B cell (primary cell): ENCODE measurements around the gene PRORP. TPM values are rescaled to one million over a fixed set of nuclear protein-coding genes. Genes with fewer than 3 reads are reported as not detected.
"Not testable (repeated sequence)": the region's sequence is repeated elsewhere in the genome, so short reads cannot be mapped to it uniquely, and the experiment has no call there.

Experiments
- ATAC-seq: fragments of 200-7000 bp; cut with Tn5 transposase; one replicate; pipeline ENCODE4 v1.10.0; 2021; ENCODE audit warnings: low read depth, mild to moderate bottlenecking, moderate number of reproducible peaks, moderate library complexity
- CTCF ChIA-PET: fragments of 350-600 bp; sonication (Branson Sonifier 250); formaldehyde crosslinking; loops from one replicate; lab custom pipeline; 2021; ENCODE audit warnings: antibody characterized with exemption, inconsistent platforms; lab: Charles Lee
- POLR2A ChIA-PET: fragments of 350-600 bp; sonication (Branson Sonifier 250); formaldehyde crosslinking; loops from one replicate; lab custom pipeline; 2021; ENCODE audit warnings: antibody characterized with exemption; lab: Charles Lee
- DNase-seq: peaks from one replicate; pipeline ENCODE4 v3.0.0; 2013
- H2AFZ ChIP-seq: 2 replicates; pipeline ENCODE4 v1.6.1; 2012; ENCODE audit warnings: mild to moderate bottlenecking, low read depth, low read length; ENCODE audit not compliant: insufficient read depth, poor library complexity, severe bottlenecking
- H3K27ac ChIP-seq, 2 donors: 1 replicate in 1 of 2; 2 replicates in 1 of 2; pipeline ENCODE4 v1.5.1; 2012 to 2013; ENCODE audit warnings: low read length in 2 of 2, mild to moderate bottlenecking in 2 of 2, moderate library complexity in 1 of 2
- H3K27me3 ChIP-seq, 4 experiments: fragments of 200-600 bp in 1 of 4; sonication (generic) in 1 of 4; replicated peaks in 1 of 4; 1 replicate in 2 of 4; 2 replicates in 2 of 4; pipeline versions ENCODE4 v1.6.1 to v1.7.0; 2013 to 2016; ENCODE audit warnings: low read length in 3 of 4, mild to moderate bottlenecking in 2 of 4, mixed read lengths in 1 of 4, moderate library complexity in 1 of 4; ENCODE audit not compliant: insufficient read depth in 4 of 4, control insufficient read depth in 3 of 4; ENCODE audit errors: control extremely low read depth in 1 of 4
- H3K36me3 ChIP-seq, 2 experiments: replicated peaks in 1 of 2; 1 replicate in 1 of 2; 2 replicates in 1 of 2; pipeline versions ENCODE4 v1.6.1 to v1.7.1; 2013; ENCODE audit warnings: low read length in 1 of 2; ENCODE audit not compliant: insufficient read depth in 2 of 2, control insufficient read depth in 1 of 2; ENCODE audit errors: control extremely low read depth in 1 of 2, extremely low read depth in 1 of 2
- H3K4me1 ChIP-seq, 2 donors: fragments of 200-600 bp in 1 of 2; sonication (generic) in 1 of 2; 1 replicate in 1 of 2; 2 replicates in 1 of 2; pipeline versions ENCODE4 v1.5.1 to v1.6.1; 2013 to 2017; ENCODE audit warnings: low read length in 2 of 2; ENCODE audit not compliant: control insufficient read depth in 2 of 2, insufficient read depth in 2 of 2
- H3K4me2 ChIP-seq: replicated peaks from 2 replicates; pipeline ENCODE3; 2012; ENCODE audit warnings: mild to moderate bottlenecking, low read depth, low read length; ENCODE audit not compliant: poor library complexity, severe bottlenecking
- H3K4me3 ChIP-seq, 5 experiments: fragments of 200-600 bp in 1 of 5; sonication (generic) in 1 of 5; 1 replicate in 3 of 5; 2 replicates in 2 of 5; pipeline versions ENCODE4 v1.5.1 to v1.7.0; 2011 to 2016; ENCODE audit warnings: low read length in 4 of 5, mild to moderate bottlenecking in 4 of 5, low read depth in 2 of 5, control low read depth in 1 of 5, moderate library complexity in 1 of 5; ENCODE audit not compliant: insufficient read depth in 1 of 5; ENCODE audit errors: control extremely low read depth in 1 of 5, extremely low read depth in 1 of 5
- H3K79me2 ChIP-seq: fragments of 200-600 bp; sonication (generic); one replicate; pipeline ENCODE4 v1.6.0; 2016; ENCODE audit warnings: low read length; ENCODE audit not compliant: control insufficient read depth, insufficient read depth
- H3K9ac ChIP-seq: fragments of 200-600 bp; sonication (generic); 2 replicates; pipeline ENCODE4 v1.6.1; 2017; ENCODE audit warnings: mild to moderate bottlenecking, low read length, moderate library complexity
- H3K9me3 ChIP-seq, 3 donors: one replicate each; pipeline versions ENCODE4 v1.6.1 to v1.7.1; 2013; ENCODE audit warnings: low read length in 2 of 3; ENCODE audit not compliant: control insufficient read depth in 2 of 3, insufficient read depth in 1 of 3; ENCODE audit errors: control extremely low read depth in 1 of 3
- H4K20me1 ChIP-seq: 2 replicates; pipeline ENCODE4 v1.6.0; 2012; ENCODE audit warnings: mild to moderate bottlenecking, low read length; ENCODE audit not compliant: insufficient read depth, control insufficient read depth, poor library complexity, severe bottlenecking
- H3K27ac Mint-ChIP-seq: one replicate; pipeline ENCODE4 v1.8.0; 2021; ENCODE audit warnings: mixed read lengths
- H3K27me3 Mint-ChIP-seq: one replicate; pipeline ENCODE4 v1.8.0; 2021; ENCODE audit warnings: mixed read lengths
- H3K4me1 Mint-ChIP-seq: one replicate; pipeline ENCODE4 v1.8.0; 2021; ENCODE audit warnings: mixed read lengths
- H3K4me3 Mint-ChIP-seq: one replicate; pipeline ENCODE4 v1.8.0; 2021; ENCODE audit warnings: mixed read lengths
- H3K9me3 Mint-ChIP-seq: one replicate; pipeline ENCODE4 v1.8.0; 2022; ENCODE audit warnings: mixed read lengths; ENCODE audit not compliant: insufficient read depth
- CTCF ChIP-seq: fragments of 200-600 bp; IDR thresholded peaks from one replicate; pipeline ENCODE4 v1.8.0; 2022; ENCODE audit warnings: antibody characterized with exemption, mild to moderate bottlenecking
- EZH2 ChIP-seq: IDR thresholded peaks from 2 replicates; pipeline ENCODE4 v1.6.1; 2012; ENCODE audit warnings: borderline replicate concordance, low read depth, mild to moderate bottlenecking, moderate library complexity, low read length; ENCODE audit not compliant: insufficient read depth, poor library complexity, severe bottlenecking
- WGBS: methylation state at CpG from one replicate; pipeline ENCODE4 v1.1.5; 2013; ENCODE audit warnings: missing lambda C conversion rate; ENCODE audit not compliant: insufficient coverage; 5-methylcytosine and 5-hydroxymethylcytosine counted together
- intact Hi-C: fragments of 100-400 bp; cut with micrococcal nuclease; formaldehyde crosslinking; loops from one replicate; pipeline ENCODE4 v1.10.0; 2022
- polyA plus RNA-seq: library from polyadenylated mRNA; depleted of rRNA; stranded (reverse); fragments of >200 nt; gene quantifications from 2 replicates; pipeline ENCODE4 v1.2.3, GENCODE V29; 2012
- total RNA-seq, 2 donors: library from RNA; stranded (reverse); fragments of 120-200 nt in 1 of 2; gene quantifications; 1 replicate in 1 of 2; 2 replicates in 1 of 2; pipeline versions ENCODE4 v1.2.3 to v1.2.4, GENCODE V29; 2013 to 2022

PRORP gene
- total and polyA plus RNA-seq, 2 donors (not counting 1 experiment from before 2014, with no cell fraction given): 15.0 to 16.4 TPM

GRCh38 chr14:35085441-35085840, 36.9 kb upstream of the PRORP start:
- Mint-ChIP-seq H3K4me1 (no peaks in the 10 kb centered on the region), H3K4me3 (no peak overlapping the region), H3K27ac (no peak overlapping the region), H3K27me3 (no peaks in the 10 kb centered on the region), H3K9me3 (no peaks in the 10 kb centered on the region)
- ChIA-PET POLR2A (no interaction called here), CTCF (no interaction called here)
- ATAC-seq (no peak), DNase-seq (no peak)
- no peak overlapping the region for H3K4me2 ChIP-seq
- TF ChIP-seq CTCF (no peak), EZH2 (no peak)
- H4K20me1 ChIP-seq: no peaks in the 10 kb centered on the region
- H3K36me3 ChIP-seq: peaks cover 7 to 56% of the 10 kb centered on the region in 2 experiments
- intact Hi-C loops: no loop called here
- H3K4me1 ChIP-seq: no peaks in the 10 kb centered on the region
- no peaks in the 10 kb centered on the region for H3K27me3 ChIP-seq
- H3K79me2 ChIP-seq: no peaks in the 10 kb centered on the region
- H3K9me3 ChIP-seq: no peaks in the 10 kb centered on the region
- no peak overlapping the region for H3K4me3 ChIP-seq
- H2AFZ ChIP-seq: no peak overlapping the region
- no peak overlapping the region for H3K9ac ChIP-seq
- no peak overlapping the region for H3K27ac ChIP-seq
- WGBS: no CpG with 5 or more reads among the region's 2 CpGs

GRCh38 chr14:35088514-35088913, 33.8 kb upstream of the PRORP start:
- H2AFZ ChIP-seq: no peak overlapping the region
- no peak overlapping the region for H3K4me3 ChIP-seq
- H3K27ac ChIP-seq: no peak overlapping the region
- ATAC-seq: no peak
- no peak for DNase-seq
- no CpG with 5 or more reads among the region's 2 CpGs for WGBS
- no peak overlapping the region for H3K27ac Mint-ChIP-seq
- H3K36me3 ChIP-seq: peaks cover 6 to 59% of the 10 kb centered on the region in 2 experiments
- H3K4me1 ChIP-seq: no peaks in the 10 kb centered on the region
- no peaks in the 10 kb centered on the region for H3K79me2 ChIP-seq
- H4K20me1 ChIP-seq: no peaks in the 10 kb centered on the region
- no peaks in the 10 kb centered on the region for H3K4me1 Mint-ChIP-seq
- ChIA-PET CTCF (no interaction called here), POLR2A (no interaction called here)
- H3K27me3 ChIP-seq: no peaks in the 10 kb centered on the region
- TF ChIP-seq CTCF (no peak), EZH2 (no peak)
- intact Hi-C loops: no loop called here
- no peaks in the 10 kb centered on the region for H3K9me3 ChIP-seq
- no peak overlapping the region for H3K4me2 ChIP-seq
- H3K9ac ChIP-seq: no peak overlapping the region
- H3K4me3 Mint-ChIP-seq: no peak overlapping the region
- no peaks in the 10 kb centered on the region for H3K27me3 Mint-ChIP-seq
- H3K9me3 Mint-ChIP-seq: no peaks in the 10 kb centered on the region

GRCh38 chr14:35094645-35095044, 27.7 kb upstream of the PRORP start:
- WGBS: 97% methylated on average over 6 of the region's 6 CpGs
- H2AFZ ChIP-seq, H3K9me3 Mint-ChIP-seq: not testable (repeated sequence)

More at GRCh38 chr14:35094645-35095044, 27.7 kb upstream of the PRORP start:
- H3K4me3 ChIP-seq, H4K20me1 ChIP-seq, H3K27ac Mint-ChIP-seq, intact Hi-C loops, DNase-seq, ATAC-seq, H3K9ac ChIP-seq, H3K27ac ChIP-seq, H3K4me1 Mint-ChIP-seq, H3K9me3 ChIP-seq, H3K27me3 Mint-ChIP-seq, H3K4me2 ChIP-seq, H3K79me2 ChIP-seq, H3K4me1 ChIP-seq, CTCF ChIA-PET, H3K4me3 Mint-ChIP-seq, POLR2A ChIA-PET, H3K27me3 ChIP-seq: not testable (repeated sequence)
- H3K36me3 ChIP-seq: peaks cover 4 to 73% of the 10 kb centered on the region in 2 experiments
